Neural progenitor cell (in vitro differentiated cells): ENCODE data around the gene ZNF330. TPM values are rescaled to one million over a fixed set of nuclear protein-coding genes. Genes with fewer than 3 reads are reported as not detected.

Source experiments
- DNase-seq: peaks from one replicate; pipeline ENCODE4 v3.0.0-alpha.2; 2016; ENCODE audit warnings: low spot score
- H2AFZ ChIP-seq: fragments of 200-600 bp; sonication (generic); replicated peaks from 2 replicates; pipeline ENCODE4 v1.6.1; 2016; ENCODE audit warnings: antibody characterized with exemption
- H3F3A ChIP-seq: fragments of 200-600 bp; sonication (generic); 2 replicates; pipeline ENCODE4 v1.6.1; 2016; ENCODE audit warnings: antibody characterized with exemption, low read depth
- H3K27ac ChIP-seq: fragments of 200-600 bp; sonication (generic); 2 replicates; pipeline ENCODE4 v1.5.1; 2016; ENCODE audit warnings: mild to moderate bottlenecking
- H3K27me3 ChIP-seq: fragments of 200-600 bp; sonication (generic); 2 replicates; pipeline ENCODE4 v1.6.1; 2016; ENCODE audit warnings: mild to moderate bottlenecking, moderate library complexity
- H3K36me3 ChIP-seq: fragments of 200-600 bp; sonication (generic); 2 replicates; pipeline ENCODE4 v1.5.1; 2016
- H3K4me1 ChIP-seq: fragments of 200-600 bp; sonication (generic); 2 replicates; pipeline ENCODE4 v1.6.1; 2016; ENCODE audit warnings: mixed run types
- H3K4me2 ChIP-seq: fragments of 200-600 bp; sonication (generic); 2 replicates; pipeline ENCODE4 v1.6.1; 2016
- H3K4me3 ChIP-seq: fragments of 200-600 bp; sonication (generic); 2 replicates; pipeline ENCODE4 v1.5.1; 2016
- H3K79me2 ChIP-seq: fragments of 200-600 bp; sonication (generic); 2 replicates; pipeline ENCODE4 v1.6.1; 2016; ENCODE audit warnings: low read depth
- H3K9ac ChIP-seq: fragments of 200-600 bp; sonication (generic); 2 replicates; pipeline ENCODE4 v1.6.1; 2016
- H3K9me3 ChIP-seq: fragments of 200-600 bp; sonication (generic); 2 replicates; pipeline ENCODE4 v1.5.1; 2016; ENCODE audit warnings: low read depth
- H4K20me1 ChIP-seq: fragments of 200-600 bp; sonication (generic); 2 replicates; pipeline ENCODE4 v1.6.1; 2016; ENCODE audit warnings: low read depth
- H3K27ac Mint-ChIP-seq: 3 replicates; pipeline ENCODE4 v1.8.0; 2021; ENCODE audit warnings: mixed read lengths
- H3K27me3 Mint-ChIP-seq: 2 replicates; pipeline ENCODE4 v1.8.0; 2022; ENCODE audit warnings: low read depth, mild to moderate bottlenecking, inconsistent platforms, moderate library complexity, mixed read lengths; ENCODE audit not compliant: insufficient read depth
- H3K36me3 Mint-ChIP-seq: 3 replicates; pipeline ENCODE4 v1.8.0; 2021; ENCODE audit warnings: mixed read lengths
- H3K4me1 Mint-ChIP-seq: 3 replicates; pipeline ENCODE4 v1.8.0; 2021; ENCODE audit warnings: mixed read lengths
- H3K4me3 Mint-ChIP-seq: 3 replicates; pipeline ENCODE4 v1.8.0; 2021; ENCODE audit warnings: mild to moderate bottlenecking, moderate library complexity, mixed read lengths
- H3K9me3 Mint-ChIP-seq: 3 replicates; pipeline ENCODE4 v1.8.0; 2020; ENCODE audit warnings: mixed read lengths
- EZH2 ChIP-seq: fragments of 200-600 bp; sonication (generic); IDR thresholded peaks from 2 replicates; pipeline ENCODE4 v1.6.1; 2017; ENCODE audit warnings: antibody characterized with exemption, mild to moderate bottlenecking, moderate library complexity
- EZH2phosphoT487 ChIP-seq: fragments of 200-600 bp; sonication (generic); IDR thresholded peaks from 2 replicates; pipeline ENCODE4 v1.6.1; 2017; ENCODE audit warnings: antibody characterized with exemption
- total RNA-seq: library from RNA; depleted of rRNA; stranded (reverse); fragments of >200 nt; gene quantifications from 2 replicates; pipeline ENCODE4 v1.2.3, GENCODE V29; 2015; ENCODE audit warnings: low replicate concordance
- TF ChIP-seq, protein P1 (sequence below): fragments of 200-600 bp; sonication (generic); IDR thresholded peaks from 2 replicates; pipeline ENCODE4 v1.5.1; 2017; ENCODE audit warnings: antibody characterized with exemption, mild to moderate bottlenecking

ZNF330 gene
- total RNA-seq, 1 donor from 2014 or later: 59.2 TPM

GRCh38 chr4:141241986-141242385 lies 21.3 kb downstream of the ZNF330 start:
- Histone ChIP-seq H3K9me3 (no peaks in the 10 kb centered on the region), H3F3A (no peaks in the 10 kb centered on the region), H3K27ac (no peak overlapping the region), H3K4me3 (no peak overlapping the region), H3K4me2 (no peak overlapping the region), H4K20me1 (no peaks in the 10 kb centered on the region), H3K79me2 (no peaks in the 10 kb centered on the region), H3K27me3 (no peaks in the 10 kb centered on the region), H3K36me3 (no peaks in the 10 kb centered on the region), H3K4me1 (no peaks in the 10 kb centered on the region), H3K9ac (no peak overlapping the region), H2AFZ (no peak overlapping the region)
- no peaks in the 10 kb centered on the region for H3K9me3 Mint-ChIP-seq
- no peak for DNase-seq
- no peaks in the 10 kb centered on the region for H3K27me3 Mint-ChIP-seq
- H3K36me3 Mint-ChIP-seq: no peaks in the 10 kb centered on the region
- H3K4me1 Mint-ChIP-seq: no peaks in the 10 kb centered on the region
- no peak overlapping the region for H3K27ac Mint-ChIP-seq
- H3K4me3 Mint-ChIP-seq: no peak overlapping the region
- TF ChIP-seq, protein P1, sequence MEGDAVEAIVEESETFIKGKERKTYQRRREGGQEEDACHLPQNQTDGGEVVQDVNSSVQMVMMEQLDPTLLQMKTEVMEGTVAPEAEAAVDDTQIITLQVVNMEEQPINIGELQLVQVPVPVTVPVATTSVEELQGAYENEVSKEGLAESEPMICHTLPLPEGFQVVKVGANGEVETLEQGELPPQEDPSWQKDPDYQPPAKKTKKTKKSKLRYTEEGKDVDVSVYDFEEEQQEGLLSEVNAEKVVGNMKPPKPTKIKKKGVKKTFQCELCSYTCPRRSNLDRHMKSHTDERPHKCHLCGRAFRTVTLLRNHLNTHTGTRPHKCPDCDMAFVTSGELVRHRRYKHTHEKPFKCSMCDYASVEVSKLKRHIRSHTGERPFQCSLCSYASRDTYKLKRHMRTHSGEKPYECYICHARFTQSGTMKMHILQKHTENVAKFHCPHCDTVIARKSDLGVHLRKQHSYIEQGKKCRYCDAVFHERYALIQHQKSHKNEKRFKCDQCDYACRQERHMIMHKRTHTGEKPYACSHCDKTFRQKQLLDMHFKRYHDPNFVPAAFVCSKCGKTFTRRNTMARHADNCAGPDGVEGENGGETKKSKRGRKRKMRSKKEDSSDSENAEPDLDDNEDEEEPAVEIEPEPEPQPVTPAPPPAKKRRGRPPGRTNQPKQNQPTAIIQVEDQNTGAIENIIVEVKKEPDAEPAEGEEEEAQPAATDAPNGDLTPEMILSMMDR: no peak
- TF ChIP-seq EZH2phosphoT487: no peak
- no peak for TF ChIP-seq EZH2

- no peak for DNase-seq
- Mint-ChIP-seq H3K27ac (no peak overlapping the region), H3K4me3 (no peak overlapping the region), H3K9me3 (no peaks in the 10 kb centered on the region), H3K4me1 (no peaks in the 10 kb centered on the region), H3K27me3 (no peaks in the 10 kb centered on the region), H3K36me3 (no peaks in the 10 kb centered on the region)
- Histone ChIP-seq H3K9ac (no peak overlapping the region), H3K27me3 (no peaks in the 10 kb centered on the region), H3K36me3 (no peaks in the 10 kb centered on the region), H2AFZ (no peak overlapping the region), H3K4me1 (no peaks in the 10 kb centered on the region), H3K4me3 (no peak overlapping the region), H3F3A (no peaks in the 10 kb centered on the region), H3K4me2 (no peak overlapping the region), H3K27ac (no peak overlapping the region), H4K20me1 (no peaks in the 10 kb centered on the region), H3K9me3 (no peaks in the 10 kb centered on the region), H3K79me2 (no peaks in the 10 kb centered on the region)
- no peak for TF ChIP-seq EZH2phosphoT487
- no peak for TF ChIP-seq EZH2
- TF ChIP-seq, protein P1: no peak
Observed at GRCh38 chr4:141244419-141244818, 23.7 kb downstream of the ZNF330 start.

DNA sequence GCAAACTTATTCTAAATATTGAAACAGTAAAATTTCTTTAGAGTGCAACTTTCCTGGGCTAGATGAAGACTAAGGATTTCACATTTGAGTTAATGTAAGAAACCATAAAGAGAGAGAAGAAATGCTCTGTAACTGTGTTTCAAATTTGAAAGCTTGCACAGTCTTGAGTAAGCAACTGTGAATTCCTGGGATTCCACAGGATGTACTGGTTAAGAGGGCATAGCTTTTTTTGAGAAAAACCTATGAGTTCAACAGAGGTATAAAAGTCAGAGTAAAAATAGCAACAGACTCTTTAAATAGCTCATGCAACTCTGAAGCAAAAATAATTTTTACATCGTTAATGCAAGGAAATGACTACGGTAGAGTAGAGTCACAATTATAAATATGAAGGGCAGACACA lies 25.5 kb downstream of the ZNF330 start:
- no peaks in the 10 kb centered on the region for H3K4me1 Mint-ChIP-seq
- no peaks in the 10 kb centered on the region for H3K27me3 Mint-ChIP-seq
- Histone ChIP-seq H3K4me1 (no peaks in the 10 kb centered on the region), H4K20me1 (no peaks in the 10 kb centered on the region), H3F3A (no peaks in the 10 kb centered on the region), H3K79me2 (no peaks in the 10 kb centered on the region), H3K9me3 (no peaks in the 10 kb centered on the region), H3K9ac (no peak overlapping the region), H3K36me3 (no peaks in the 10 kb centered on the region), H3K27me3 (no peaks in the 10 kb centered on the region), H3K27ac (no peak overlapping the region), H3K4me3 (no peak overlapping the region), H2AFZ (no peak overlapping the region), H3K4me2 (no peak overlapping the region)
- DNase-seq: no peak
- TF ChIP-seq EZH2 (no peak), EZH2phosphoT487 (no peak)
- TF ChIP-seq, protein P1: no peak
- no peaks in the 10 kb centered on the region for H3K9me3 Mint-ChIP-seq
- no peak overlapping the region for H3K27ac Mint-ChIP-seq
- no peak overlapping the region for H3K4me3 Mint-ChIP-seq
- H3K36me3 Mint-ChIP-seq: no peaks in the 10 kb centered on the region
